IMR-90 (cell line): Measurements from ENCODE around the gene ACOX3. TPM values are rescaled to one million over a fixed set of nuclear protein-coding genes. Genes with fewer than 3 reads are reported as not detected.

Experiments used
- ATAC-seq: fragments of 200-7000 bp; cut with Tn5 transposase; 2 replicates; pipeline ENCODE4 v1.9.1; 2020; ENCODE audit warnings: low read depth, mild to moderate bottlenecking, moderate library complexity
- BruUV-seq: library from RNA; stranded (reverse); fragments of 400-500 nt; replicated peaks from 2 replicates; lab custom pipeline; 2021; lab: Mats Ljungman, UMichigan
- CTCF ChIA-PET: fragments of 300-600 bp; formaldehyde crosslinking; extraction: SDS; loops from one replicate; lab custom pipeline; 2021; ENCODE audit warnings: antibody characterized with exemption; lab: Yijun Ruan, JAX
- POLR2A ChIA-PET: fragments of 300-600 bp; sonication (Branson Sonifier 250); formaldehyde crosslinking; loops from one replicate; lab custom pipeline; 2022; ENCODE audit warnings: antibody characterized with exemption; ENCODE audit not compliant: unreplicated experiment; lab: Charles Lee
- DNase-seq: peaks from one replicate; pipeline ENCODE4 v3.0.0; 2013
- H2AFZ ChIP-seq: replicated peaks from 2 replicates; pipeline ENCODE3; 2013; ENCODE audit warnings: low read length, mild to moderate bottlenecking; ENCODE audit not compliant: poor library complexity
- H2AK5ac ChIP-seq: 2 replicates; pipeline ENCODE4 v1.6.1; 2013; ENCODE audit warnings: low read depth, low read length, inconsistent platforms
- H2AK9ac ChIP-seq: replicated peaks from 2 replicates; pipeline ENCODE3; 2013; ENCODE audit warnings: mild to moderate bottlenecking, low read depth, low read length, moderate library complexity; ENCODE audit not compliant: poor library complexity
- H2BK120ac ChIP-seq: 2 replicates; pipeline ENCODE4 v1.6.1; 2013; ENCODE audit warnings: low read depth, low read length, inconsistent platforms
- H2BK15ac ChIP-seq: 3 replicates; pipeline ENCODE4 v1.6.1; 2013; ENCODE audit warnings: low read depth, low read length, inconsistent platforms
- H2BK20ac ChIP-seq: 2 replicates; pipeline ENCODE4 v1.6.1; 2013; ENCODE audit warnings: low read depth, mild to moderate bottlenecking, inconsistent platforms, low read length, moderate library complexity
- H2BK5ac ChIP-seq: 2 replicates; pipeline ENCODE4 v1.6.1; 2013; ENCODE audit warnings: mild to moderate bottlenecking, low read depth, low read length, inconsistent platforms; ENCODE audit not compliant: poor library complexity, severe bottlenecking
- H3K14ac ChIP-seq: replicated peaks from 2 replicates; pipeline ENCODE4 v1.6.1; 2013; ENCODE audit warnings: low read depth, low read length, inconsistent platforms
- H3K18ac ChIP-seq: 2 replicates; pipeline ENCODE4 v1.6.1; 2013; ENCODE audit warnings: low read depth, low read length, control low read depth
- H3K23ac ChIP-seq: 2 replicates; pipeline ENCODE4 v1.6.1; 2013; ENCODE audit warnings: low read depth, low read length, inconsistent platforms
- H3K27ac ChIP-seq: 2 replicates; pipeline ENCODE4 v1.5.1; 2013; ENCODE audit warnings: mild to moderate bottlenecking, control low read depth, low read length; ENCODE audit not compliant: insufficient read depth
- H3K27me3 ChIP-seq: 2 replicates; pipeline ENCODE4 v1.6.1; 2013; ENCODE audit warnings: low read length; ENCODE audit not compliant: control insufficient read depth, insufficient read depth
- H3K36me3 ChIP-seq: 2 replicates; pipeline ENCODE4 v1.6.1; 2013; ENCODE audit warnings: low read length, mixed read lengths; ENCODE audit not compliant: control insufficient read depth, insufficient read depth
- H3K4ac ChIP-seq: 2 replicates; pipeline ENCODE4 v1.6.1; 2013; ENCODE audit warnings: low read depth, low read length, inconsistent platforms
- H3K4me1 ChIP-seq: 2 replicates; pipeline ENCODE4 v1.6.1; 2013; ENCODE audit warnings: low read length, mixed read lengths; ENCODE audit not compliant: control insufficient read depth, insufficient read depth
- H3K4me2 ChIP-seq: 2 replicates; pipeline ENCODE4 v1.6.1; 2013; ENCODE audit warnings: low read depth, mild to moderate bottlenecking, control low read depth, low read length, moderate library complexity
- H3K4me3 ChIP-seq: 2 replicates; pipeline ENCODE4 v1.5.1; 2013; ENCODE audit warnings: low read depth, mild to moderate bottlenecking, control low read depth, low read length, moderate library complexity; ENCODE audit not compliant: insufficient read depth
- H3K56ac ChIP-seq: 2 replicates; pipeline ENCODE4 v1.6.1; 2013; ENCODE audit warnings: low read length, inconsistent platforms; ENCODE audit not compliant: insufficient read depth; ENCODE audit errors: extremely low read depth
- H3K79me1 ChIP-seq, 2 experiments: 2 replicates each; pipeline ENCODE4 v1.6.1; 2013; ENCODE audit warnings: low read length in 2 of 2, inconsistent platforms in 1 of 2, low read depth in 1 of 2
- H3K9ac ChIP-seq: 2 replicates; pipeline ENCODE4 v1.6.1; 2013; ENCODE audit warnings: low read depth, low read length, control low read depth
- H3K9me1 ChIP-seq: 2 replicates; pipeline ENCODE4 v1.6.1; 2013; ENCODE audit warnings: low read length, inconsistent platforms; ENCODE audit not compliant: insufficient read depth
- H3K9me3 ChIP-seq: 2 replicates; pipeline ENCODE4 v1.6.1; 2013; ENCODE audit warnings: low read length; ENCODE audit not compliant: control insufficient read depth, insufficient read depth
- H4K20me1 ChIP-seq: 2 replicates; pipeline ENCODE4 v1.6.1; 2013; ENCODE audit warnings: low read length, inconsistent platforms; ENCODE audit not compliant: insufficient read depth
- H4K5ac ChIP-seq: 2 replicates; pipeline ENCODE4 v1.6.1; 2013; ENCODE audit warnings: mild to moderate bottlenecking, low read depth, low read length, control low read depth
- H4K8ac ChIP-seq, 2 experiments: 2 replicates each; pipeline ENCODE4 v1.6.1; 2013; ENCODE audit warnings: low read depth in 2 of 2, low read length in 2 of 2, control low read depth in 1 of 2, inconsistent platforms in 1 of 2
- H4K91ac ChIP-seq: 2 replicates; pipeline ENCODE4 v1.6.1; 2013; ENCODE audit warnings: low read depth, low read length, inconsistent platforms; ENCODE audit not compliant: insufficient read depth
- BHLHE40 ChIP-seq: fragments of 150-350 bp; IDR thresholded peaks from 2 replicates; pipeline ENCODE4 v1.6.1; 2016; ENCODE audit warnings: mild to moderate bottlenecking, low read depth, low read length
- CEBPB ChIP-seq: IDR thresholded peaks from 2 replicates; pipeline ENCODE4 v1.6.1; 2012; ENCODE audit warnings: low read depth, low read length, improper control_type of control experiment
- CTCF ChIP-seq: conservative IDR thresholded peaks from 2 replicates; pipeline ENCODE4 v1.5.1; 2012; ENCODE audit warnings: mild to moderate bottlenecking, low read depth, low read length, improper control_type of control experiment
- ELK1 ChIP-seq: fragments of 150-350 bp; IDR thresholded peaks from 2 replicates; pipeline ENCODE4 v1.6.1; 2016; ENCODE audit warnings: low read depth, mild to moderate bottlenecking, low read length, moderate library complexity, borderline replicate concordance
- FOS ChIP-seq: fragments of 150-350 bp; IDR thresholded peaks from 2 replicates; pipeline ENCODE4 v1.6.1; 2016; ENCODE audit warnings: low read depth, low read length
- MAFK ChIP-seq: IDR thresholded peaks from 2 replicates; pipeline ENCODE4 v1.6.1; 2012; ENCODE audit warnings: low read depth, low read length, improper control_type of control experiment
- MAZ ChIP-seq: IDR thresholded peaks from 2 replicates; pipeline ENCODE4 v1.6.1; 2012; ENCODE audit warnings: low read depth, mild to moderate bottlenecking, low read length, improper control_type of control experiment, moderate library complexity, borderline replicate concordance
- MXI1 ChIP-seq: IDR thresholded peaks from 2 replicates; pipeline ENCODE4 v1.6.1; 2012; ENCODE audit warnings: low read depth, mild to moderate bottlenecking, low read length, moderate library complexity, borderline replicate concordance
- RAD21 ChIP-seq: IDR thresholded peaks from 2 replicates; pipeline ENCODE4 v1.6.1; 2012; ENCODE audit warnings: low read length, improper control_type of control experiment
- RCOR1 ChIP-seq: IDR thresholded peaks from 2 replicates; pipeline ENCODE4 v1.6.1; 2012; ENCODE audit warnings: mild to moderate bottlenecking, low read length, improper control_type of control experiment; ENCODE audit not compliant: insufficient replicate concordance
- RFX5 ChIP-seq: IDR thresholded peaks from 2 replicates; pipeline ENCODE4 v1.8.0; 2012; ENCODE audit warnings: low read depth, mild to moderate bottlenecking, low read length, moderate library complexity
- USF2 ChIP-seq: fragments of 150-350 bp; IDR thresholded peaks from 2 replicates; pipeline ENCODE4 v1.6.1; 2017; ENCODE audit warnings: mild to moderate bottlenecking, antibody characterized with exemption, low read length, low read depth
- WGBS, 2 experiments: methylation state at CpG; one replicate each; pipeline versions ENCODE4 v1.1.5 to v1.1.7; 2013; ENCODE audit warnings: missing lambda C conversion rate in 2 of 2; ENCODE audit not compliant: insufficient read length in 1 of 2; ENCODE audit errors: extremely low coverage in 2 of 2; 5-methylcytosine and 5-hydroxymethylcytosine counted together
- dilution Hi-C: fragments of 300-500 bp; cut with HindIII; formaldehyde crosslinking; loops from one replicate; pipeline ENCODE4 v1.14.3; 2018; ENCODE audit warnings: low sequenced_read_pairs; ENCODE audit not compliant: unreplicated experiment
- in situ Hi-C: fragments of 300-500 bp; cut with MboI; formaldehyde crosslinking; loops from 3 replicates; pipeline ENCODE4 v1.14.3; 2019; ENCODE audit warnings: low sequenced_read_pairs, inconsistent platforms, mixed read lengths
- intact Hi-C: fragments of 100-400 bp; cut with micrococcal nuclease; formaldehyde crosslinking; loops from 2 replicates; pipeline ENCODE4 v1.10.0; 2022
- polyA plus RNA-seq, 3 experiments: library from polyadenylated mRNA; depleted of rRNA; stranded (reverse); fragments of >200 nt; gene quantifications; 2 replicates each; pipeline ENCODE4 v1.2.3, GENCODE V29; 2012; ENCODE audit warnings: low replicate concordance in 1 of 3
- total RNA-seq: library from RNA; depleted of rRNA; stranded (reverse); fragments of >200 nt; gene quantifications from 2 replicates; pipeline ENCODE4 v1.2.3, GENCODE V29; 2012

ACOX3 gene
- total and polyA plus RNA-seq, 2 of the 4 experiments (the other 2 are of a cell fraction), result 15.2 to 25.8 TPM

- Histone ChIP-seq H2BK15ac (no peak overlapping the region), H3K9me1 (peaks cover 15% of the 10 kb centered on the region; the same call in 1 of the 2 replicates), H3K36me3 (peaks cover 22% of the 10 kb centered on the region), H2BK20ac (no peak overlapping the region), H3K4me3 (no peak overlapping the region), H3K27ac (no peak overlapping the region), H3K27me3 (no peaks in the 10 kb centered on the region), H3K23ac (no peak overlapping the region), H2AK5ac (peak overlapping the region; percentile 41), H4K91ac (peak overlapping the region; percentile 27; the same call in 1 of the 2 replicates), H3K79me1 (no peaks in the 10 kb centered on the region; a peak in 1 of 4 replicates), H3K9me3 (no peaks in the 10 kb centered on the region), H3K9ac (no peak overlapping the region), H2AK9ac (no peak overlapping the region), H2BK5ac (no peak overlapping the region), H3K18ac (no peak overlapping the region), H4K20me1 (peaks cover 17% of the 10 kb centered on the region), H3K4ac (peak overlapping the region; percentile 10), H3K4me2 (no peak overlapping the region), H2BK120ac (no peak overlapping the region), H3K14ac (no peak overlapping the region; the same call in 1 of the 2 replicates), H4K5ac (no peak overlapping the region), H3K56ac (no peak overlapping the region), H3K4me1 (peaks cover 22% of the 10 kb centered on the region), H2AFZ (no peak overlapping the region), H4K8ac (no peak overlapping the region)
- intact Hi-C loops (no loop called here), in situ Hi-C loops (no loop called here), dilution Hi-C loops (no loop called here)
- WGBS, 2 experiments, result 93% methylated on average over 6 of the region's 12 CpGs; no CpG with 5 or more reads in 1 of the 2 experiments
- CTCF ChIA-PET, result interaction anchor here (0.6 to 2.1 kb wide), 2 partner anchors 127 to 174 kb away, joined by 3 to 6 read pairs; no protein-coding TSS in a partner anchor
- TF ChIP-seq RFX5 (no peak), USF2 (no peak), CTCF (no peak), CEBPB (no peak), RCOR1 (no peak), MAZ (no peak), RAD21 (no peak), MAFK (no peak), FOS (no peak), ELK1 (no peak), BHLHE40 (no peak), MXI1 (no peak)
- no TSS peak for BruUV-seq
- DNase-seq (no peak), ATAC-seq (no peak)
- POLR2A ChIA-PET, result no interaction called here
Measured at GRCh38 chr4:8394806-8395205, 45.7 kb downstream of the ACOX3 start.
